Fibroblast of skin of abdomen (primary cell): ENCODE measurements around the gene RALGDS.

Experiments
- DNase-seq: peaks from one replicate; pipeline ENCODE4 v3.0.0-alpha.2; 2013

RALGDS gene

GRCh38 chr9:133049043-133049442 lies 72.0 kb downstream of the RALGDS start:
- no peak for DNase-seq

GRCh38 chr9:133048595-133048994 lies 72.4 kb downstream of the RALGDS start:
- peak; percentile 20 for DNase-seq
